ENCODE data around the gene LMOD2. TPM values are rescaled to one million over a fixed set of nuclear protein-coding genes. Genes with fewer than 3 reads are reported as not detected.
A peak's percentile ranks its signal among the peaks of the same experiment; 100 is the strongest.

Gene LMOD2
- total and polyA plus RNA-seq, 9 of the 15 experiments (the other 6 are each of a cell fraction or from before 2014, with no cell fraction given) = 0.04 TPM; not detected in 8

DNA sequence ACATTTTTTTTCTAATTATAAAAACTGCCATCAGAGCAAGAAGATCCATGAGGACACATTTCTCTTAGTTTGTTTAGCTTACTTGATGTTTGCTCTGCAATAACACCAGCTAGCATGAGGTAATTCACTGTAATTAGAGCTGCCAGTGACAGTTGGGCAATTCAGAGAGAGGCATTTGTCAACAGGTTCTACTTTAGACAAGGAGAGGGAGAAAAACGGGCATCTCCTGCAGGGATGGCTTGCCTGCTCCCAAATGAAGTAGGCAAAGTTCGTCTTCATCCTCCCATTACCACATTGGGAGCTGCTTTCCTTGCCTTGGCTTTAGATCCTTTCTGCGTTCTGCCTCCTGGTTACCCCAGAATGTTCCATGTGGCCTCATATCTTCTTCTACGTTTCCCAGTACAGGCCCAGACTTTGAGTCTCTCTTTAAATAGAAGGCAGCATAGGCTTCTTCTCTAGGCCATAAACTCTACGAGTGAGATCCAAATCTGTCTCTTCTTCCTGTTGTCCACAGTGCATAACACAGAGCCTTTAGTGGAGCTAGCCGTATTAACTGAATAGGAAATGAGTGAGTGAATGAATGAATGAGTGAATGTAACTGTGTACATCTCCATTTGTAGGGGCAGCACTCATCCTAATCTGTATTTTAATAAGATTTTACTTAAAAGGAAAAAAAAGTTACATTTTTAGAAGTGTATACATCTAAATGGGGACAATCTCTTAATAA lies 32.8 kb upstream of the LMOD2 start (continued):
- TF ChIP-seq, protein P1, sequence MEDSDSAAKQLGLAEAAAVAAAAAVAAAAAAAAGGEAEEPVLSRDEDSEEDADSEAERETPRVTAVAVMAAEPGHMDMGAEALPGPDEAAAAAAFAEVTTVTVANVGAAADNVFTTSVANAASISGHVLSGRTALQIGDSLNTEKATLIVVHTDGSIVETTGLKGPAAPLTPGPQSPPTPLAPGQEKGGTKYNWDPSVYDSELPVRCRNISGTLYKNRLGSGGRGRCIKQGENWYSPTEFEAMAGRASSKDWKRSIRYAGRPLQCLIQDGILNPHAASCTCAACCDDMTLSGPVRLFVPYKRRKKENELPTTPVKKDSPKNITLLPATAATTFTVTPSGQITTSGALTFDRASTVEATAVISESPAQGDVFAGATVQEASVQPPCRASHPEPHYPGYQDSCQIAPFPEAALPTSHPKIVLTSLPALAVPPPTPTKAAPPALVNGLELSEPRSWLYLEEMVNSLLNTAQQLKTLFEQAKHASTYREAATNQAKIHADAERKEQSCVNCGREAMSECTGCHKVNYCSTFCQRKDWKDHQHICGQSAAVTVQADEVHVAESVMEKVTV (CRISPR knock-in tag; IDR thresholded peaks at IDR 0.05) = no peak
- TF ChIP-seq ZNF668 (CRISPR knock-in tag; IDR thresholded peaks at IDR 0.05) = peak; percentile 7; the same call in 1 of the 2 replicates
- peak in 1 of 2 experiments; percentile 59; a peak in 2 of 4 replicates for TF ChIP-seq TRIM24 (IDR thresholded peaks at IDR 0.05)
- 0 out of 2 replicates have a peak, but pooled peaks have one; percentile 39 for TF ChIP-seq ZFPM2 (CRISPR knock-in tag; IDR thresholded peaks at IDR 0.05)
- no peak for TF ChIP-seq ZNF707 (CRISPR knock-in tag; conservative IDR thresholded peaks at IDR 0.05)
- no peak for TF ChIP-seq NR2C2 (CRISPR knock-in tag; IDR thresholded peaks at IDR 0.05)
- peak; percentile 68; the same call in 1 of the 2 replicates for TF ChIP-seq NR2C2 (tag; IDR thresholded peaks at IDR 0.05)
- TF ChIP-seq ZBTB7A (IDR thresholded peaks at IDR 0.05; ENCODE audit: borderline replicate concordance, control insufficient read depth, low read depth, low read length) = no peak
- no peak for TF ChIP-seq SLC30A9 (CRISPR knock-in tag; IDR thresholded peaks at IDR 0.05)
- TF ChIP-seq, protein P2, sequence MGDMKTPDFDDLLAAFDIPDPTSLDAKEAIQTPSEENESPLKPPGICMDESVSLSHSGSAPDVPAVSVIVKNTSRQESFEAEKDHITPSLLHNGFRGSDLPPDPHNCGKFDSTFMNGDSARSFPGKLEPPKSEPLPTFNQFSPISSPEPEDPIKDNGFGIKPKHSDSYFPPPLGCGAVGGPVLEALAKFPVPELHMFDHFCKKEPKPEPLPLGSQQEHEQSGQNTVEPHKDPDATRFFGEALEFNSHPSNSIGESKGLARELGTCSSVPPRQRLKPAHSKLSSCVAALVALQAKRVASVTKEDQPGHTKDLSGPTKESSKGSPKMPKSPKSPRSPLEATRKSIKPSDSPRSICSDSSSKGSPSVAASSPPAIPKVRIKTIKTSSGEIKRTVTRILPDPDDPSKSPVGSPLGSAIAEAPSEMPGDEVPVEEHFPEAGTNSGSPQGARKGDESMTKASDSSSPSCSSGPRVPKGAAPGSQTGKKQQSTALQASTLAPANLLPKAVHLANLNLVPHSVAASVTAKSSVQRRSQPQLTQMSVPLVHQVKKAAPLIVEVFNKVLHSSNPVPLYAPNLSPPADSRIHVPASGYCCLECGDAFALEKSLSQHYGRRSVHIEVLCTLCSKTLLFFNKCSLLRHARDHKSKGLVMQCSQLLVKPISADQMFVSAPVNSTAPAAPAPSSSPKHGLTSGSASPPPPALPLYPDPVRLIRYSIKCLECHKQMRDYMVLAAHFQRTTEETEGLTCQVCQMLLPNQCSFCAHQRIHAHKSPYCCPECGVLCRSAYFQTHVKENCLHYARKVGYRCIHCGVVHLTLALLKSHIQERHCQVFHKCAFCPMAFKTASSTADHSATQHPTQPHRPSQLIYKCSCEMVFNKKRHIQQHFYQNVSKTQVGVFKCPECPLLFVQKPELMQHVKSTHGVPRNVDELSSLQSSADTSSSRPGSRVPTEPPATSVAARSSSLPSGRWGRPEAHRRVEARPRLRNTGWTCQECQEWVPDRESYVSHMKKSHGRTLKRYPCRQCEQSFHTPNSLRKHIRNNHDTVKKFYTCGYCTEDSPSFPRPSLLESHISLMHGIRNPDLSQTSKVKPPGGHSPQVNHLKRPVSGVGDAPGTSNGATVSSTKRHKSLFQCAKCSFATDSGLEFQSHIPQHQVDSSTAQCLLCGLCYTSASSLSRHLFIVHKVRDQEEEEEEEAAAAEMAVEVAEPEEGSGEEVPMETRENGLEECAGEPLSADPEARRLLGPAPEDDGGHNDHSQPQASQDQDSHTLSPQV (IDR thresholded peaks at IDR 0.05) = 0 out of 2 replicates have a peak, but pooled peaks have one; percentile 23
- peak; percentile 69 for TF ChIP-seq CEBPB (tag; IDR thresholded peaks at IDR 0.05)
- no peak for TF ChIP-seq TAL1 (IDR thresholded peaks at IDR 0.05)
- TF ChIP-seq, protein P3, sequence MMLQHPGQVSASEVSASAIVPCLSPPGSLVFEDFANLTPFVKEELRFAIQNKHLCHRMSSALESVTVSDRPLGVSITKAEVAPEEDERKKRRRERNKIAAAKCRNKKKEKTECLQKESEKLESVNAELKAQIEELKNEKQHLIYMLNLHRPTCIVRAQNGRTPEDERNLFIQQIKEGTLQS (IDR thresholded peaks at IDR 0.05) = peak; percentile 38; the same call in 1 of the 2 replicates
- TF ChIP-seq, protein P3 (CRISPR knock-in tag; conservative IDR thresholded peaks at IDR 0.05) = no peak
- TF ChIP-seq, protein P4, sequence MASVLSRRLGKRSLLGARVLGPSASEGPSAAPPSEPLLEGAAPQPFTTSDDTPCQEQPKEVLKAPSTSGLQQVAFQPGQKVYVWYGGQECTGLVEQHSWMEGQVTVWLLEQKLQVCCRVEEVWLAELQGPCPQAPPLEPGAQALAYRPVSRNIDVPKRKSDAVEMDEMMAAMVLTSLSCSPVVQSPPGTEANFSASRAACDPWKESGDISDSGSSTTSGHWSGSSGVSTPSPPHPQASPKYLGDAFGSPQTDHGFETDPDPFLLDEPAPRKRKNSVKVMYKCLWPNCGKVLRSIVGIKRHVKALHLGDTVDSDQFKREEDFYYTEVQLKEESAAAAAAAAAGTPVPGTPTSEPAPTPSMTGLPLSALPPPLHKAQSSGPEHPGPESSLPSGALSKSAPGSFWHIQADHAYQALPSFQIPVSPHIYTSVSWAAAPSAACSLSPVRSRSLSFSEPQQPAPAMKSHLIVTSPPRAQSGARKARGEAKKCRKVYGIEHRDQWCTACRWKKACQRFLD (CRISPR knock-in tag; IDR thresholded peaks at IDR 0.05) = peak; percentile 75; the same call in 1 of the 2 replicates
- TF ChIP-seq, protein P5, sequence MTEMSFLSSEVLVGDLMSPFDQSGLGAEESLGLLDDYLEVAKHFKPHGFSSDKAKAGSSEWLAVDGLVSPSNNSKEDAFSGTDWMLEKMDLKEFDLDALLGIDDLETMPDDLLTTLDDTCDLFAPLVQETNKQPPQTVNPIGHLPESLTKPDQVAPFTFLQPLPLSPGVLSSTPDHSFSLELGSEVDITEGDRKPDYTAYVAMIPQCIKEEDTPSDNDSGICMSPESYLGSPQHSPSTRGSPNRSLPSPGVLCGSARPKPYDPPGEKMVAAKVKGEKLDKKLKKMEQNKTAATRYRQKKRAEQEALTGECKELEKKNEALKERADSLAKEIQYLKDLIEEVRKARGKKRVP (CRISPR knock-in tag; IDR thresholded peaks at IDR 0.05) = peak; percentile 62; the same call in 1 of the 2 replicates
- TF ChIP-seq GABPA (tag; conservative IDR thresholded peaks at IDR 0.05; ENCODE audit: low read depth) = 0 out of 2 replicates have a peak, but pooled peaks have one; percentile 45
